Measurements from ENCODE around the gene WDR4. TPM values are rescaled to one million over a fixed set of nuclear protein-coding genes. Genes with fewer than 3 reads are reported as not detected.
"Not testable (repeated sequence)": the region's sequence is repeated elsewhere in the genome, so short reads cannot be mapped to it uniquely, and the experiment has no call there.

WDR4 gene, protein sequence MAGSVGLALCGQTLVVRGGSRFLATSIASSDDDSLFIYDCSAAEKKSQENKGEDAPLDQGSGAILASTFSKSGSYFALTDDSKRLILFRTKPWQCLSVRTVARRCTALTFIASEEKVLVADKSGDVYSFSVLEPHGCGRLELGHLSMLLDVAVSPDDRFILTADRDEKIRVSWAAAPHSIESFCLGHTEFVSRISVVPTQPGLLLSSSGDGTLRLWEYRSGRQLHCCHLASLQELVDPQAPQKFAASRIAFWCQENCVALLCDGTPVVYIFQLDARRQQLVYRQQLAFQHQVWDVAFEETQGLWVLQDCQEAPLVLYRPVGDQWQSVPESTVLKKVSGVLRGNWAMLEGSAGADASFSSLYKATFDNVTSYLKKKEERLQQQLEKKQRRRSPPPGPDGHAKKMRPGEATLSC
- total RNA-seq: 18.4 TPM
- long read RNA-seq, transcript WDR4-201 (12 exons, 1,471 nt): major isoform, 6 of 26 reads
- long read RNA-seq, partial matches to known transcripts: 0 of 26 reads
- long read RNA-seq, other reads (novel, unspliced or antisense): 17 of 26 reads

DNA sequence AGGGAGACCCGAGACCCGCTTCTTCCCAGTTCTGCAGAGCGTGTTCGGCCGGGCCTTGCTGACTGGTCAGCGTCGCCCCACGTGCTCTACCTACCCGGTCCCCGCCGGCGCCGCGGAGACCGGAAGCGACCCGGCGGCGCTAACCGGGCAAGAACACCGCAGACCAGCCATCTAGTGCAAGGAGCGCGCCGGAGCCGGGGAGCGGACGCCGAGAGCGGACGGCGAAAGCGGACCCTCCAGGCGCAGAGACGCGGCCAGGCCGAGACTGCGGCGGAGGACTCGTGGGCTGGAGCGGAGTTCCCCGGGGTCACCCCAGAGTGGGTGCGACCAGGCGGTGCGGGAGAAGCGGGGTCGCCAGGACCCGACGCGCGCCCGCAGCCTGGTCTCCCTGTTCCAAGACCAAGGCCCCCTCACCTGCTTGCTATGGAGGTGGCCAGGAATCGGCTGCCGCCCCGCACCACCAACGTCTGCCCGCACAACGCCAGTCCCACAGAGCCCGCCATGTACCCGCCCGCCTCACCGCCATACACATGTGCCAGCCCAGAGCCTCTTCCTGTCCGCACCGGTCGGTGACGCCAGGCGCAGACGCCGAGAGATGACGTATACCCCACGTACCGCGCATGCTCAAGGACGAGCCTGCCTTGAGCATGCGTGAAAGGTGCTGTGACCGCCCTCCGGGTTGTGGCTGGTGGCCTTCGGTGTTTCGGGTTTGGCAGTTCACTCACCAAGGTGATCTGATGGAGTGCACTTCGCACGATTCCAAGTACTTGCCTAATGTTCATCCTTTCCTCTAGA lies at the start of gene WDR4:
WDR4 (minus strand) TSS at position 547 of the 795 bp plus-strand sequence; CDS start at position 503, 44 bp downstream.
- intact Hi-C loops (cut with DNase I): no loop called here
- Histone ChIP-seq H3K4me1 (peaks cover 12% of the 10 kb centered on the region), H3K9me3 (no peaks in the 10 kb centered on the region), H3K36me3 (peaks cover 23% of the 10 kb centered on the region), H3K27ac (peak within 1 kb of the TSS; percentile 92), H3K4me3 (peak within 1 kb of the TSS; percentile 95), H3K27me3 (no peaks in the 10 kb centered on the region)
- ATAC-seq: peak; percentile 98
- TF ChIP-seq, protein P1, sequence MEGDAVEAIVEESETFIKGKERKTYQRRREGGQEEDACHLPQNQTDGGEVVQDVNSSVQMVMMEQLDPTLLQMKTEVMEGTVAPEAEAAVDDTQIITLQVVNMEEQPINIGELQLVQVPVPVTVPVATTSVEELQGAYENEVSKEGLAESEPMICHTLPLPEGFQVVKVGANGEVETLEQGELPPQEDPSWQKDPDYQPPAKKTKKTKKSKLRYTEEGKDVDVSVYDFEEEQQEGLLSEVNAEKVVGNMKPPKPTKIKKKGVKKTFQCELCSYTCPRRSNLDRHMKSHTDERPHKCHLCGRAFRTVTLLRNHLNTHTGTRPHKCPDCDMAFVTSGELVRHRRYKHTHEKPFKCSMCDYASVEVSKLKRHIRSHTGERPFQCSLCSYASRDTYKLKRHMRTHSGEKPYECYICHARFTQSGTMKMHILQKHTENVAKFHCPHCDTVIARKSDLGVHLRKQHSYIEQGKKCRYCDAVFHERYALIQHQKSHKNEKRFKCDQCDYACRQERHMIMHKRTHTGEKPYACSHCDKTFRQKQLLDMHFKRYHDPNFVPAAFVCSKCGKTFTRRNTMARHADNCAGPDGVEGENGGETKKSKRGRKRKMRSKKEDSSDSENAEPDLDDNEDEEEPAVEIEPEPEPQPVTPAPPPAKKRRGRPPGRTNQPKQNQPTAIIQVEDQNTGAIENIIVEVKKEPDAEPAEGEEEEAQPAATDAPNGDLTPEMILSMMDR (IDR thresholded peaks at IDR 0.05): no peak
- DNase-seq: peak; percentile 98

DNA sequence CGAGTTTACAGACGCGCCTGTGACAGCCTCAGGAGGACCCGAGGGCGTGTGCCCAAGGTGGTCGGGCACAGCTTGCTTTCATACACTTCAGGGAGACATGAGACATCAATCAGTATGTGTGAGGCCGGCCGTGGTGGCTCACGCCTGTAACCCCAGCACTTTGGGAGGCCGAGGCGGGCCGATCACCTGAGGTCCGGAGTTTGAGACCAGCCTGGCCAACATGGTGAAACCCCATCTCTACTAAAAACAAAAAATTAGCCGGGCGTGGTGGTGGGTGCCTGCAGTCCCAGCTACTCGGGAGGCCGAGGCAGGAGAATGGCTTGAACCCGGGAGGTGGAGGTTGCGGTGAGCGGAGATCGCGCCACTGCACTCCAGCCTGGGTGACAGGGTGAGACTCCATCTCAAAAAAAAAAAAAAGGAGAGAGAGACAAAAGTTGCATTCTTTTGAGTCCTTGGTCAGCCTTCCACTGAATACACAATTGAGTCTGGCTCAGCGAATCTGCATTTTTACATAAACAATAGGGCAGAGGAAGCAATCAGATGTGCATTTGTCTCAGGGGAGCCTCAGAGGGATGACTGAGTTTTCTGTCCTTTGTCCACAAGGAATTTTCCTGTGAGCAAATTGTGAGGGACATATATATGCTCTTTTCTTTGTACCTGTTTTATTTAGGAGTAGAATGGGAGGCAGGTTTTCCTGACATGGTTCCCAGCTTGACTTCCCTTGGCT lies 48.3 kb upstream of the WDR4 start:
- peak; percentile 34 for DNase-seq
- H3K4me3 ChIP-seq; intact Hi-C loops (cut with DNase I); ATAC-seq; H3K9me3 ChIP-seq; H3K27me3 ChIP-seq; H3K36me3 ChIP-seq; H3K4me1 ChIP-seq; H3K27ac ChIP-seq: not testable (repeated sequence)

DNA sequence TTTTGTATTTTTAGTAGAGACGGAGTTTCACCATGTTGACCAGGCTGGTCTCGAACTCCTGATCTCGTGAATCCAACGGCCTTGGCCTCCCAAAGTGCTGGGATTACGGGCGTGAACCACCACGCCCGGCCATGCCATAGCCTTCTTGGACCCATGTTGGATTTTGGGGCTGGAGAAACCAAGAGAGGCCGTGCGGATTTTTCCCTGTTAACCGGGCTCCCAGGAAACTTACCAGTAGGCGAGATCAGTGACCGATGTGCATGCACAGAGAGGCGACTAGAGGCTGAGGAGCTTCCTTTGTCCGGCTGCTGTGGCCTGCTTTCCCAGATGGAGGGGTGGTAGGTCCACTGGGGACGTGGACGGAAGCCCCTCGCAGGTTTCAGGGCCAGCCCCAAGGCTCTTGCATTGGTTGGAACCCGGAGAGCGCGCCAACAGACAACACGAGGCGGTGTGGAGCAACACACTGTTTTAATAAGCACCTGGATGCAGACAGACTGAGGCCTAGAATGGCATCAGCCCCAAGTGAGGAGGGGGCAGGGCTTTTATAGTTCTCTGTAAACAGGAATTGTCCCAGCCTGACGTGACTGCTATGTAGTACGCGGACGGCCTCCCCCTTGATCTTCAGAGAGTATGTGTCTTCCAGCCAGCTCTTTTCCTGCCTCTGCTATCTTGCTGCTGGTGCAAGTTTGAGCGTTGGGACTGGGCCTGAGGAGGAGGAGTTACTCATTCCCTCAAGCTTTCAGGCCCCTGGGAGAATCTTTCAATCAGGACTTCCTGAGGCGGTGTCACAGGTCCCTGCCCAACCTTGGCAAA lies 46.0 kb upstream of the WDR4 start, which contains the start of gene ERVH48-1:
ERVH48-1 (minus strand) TSS at position 517 of the 813 bp plus-strand sequence. CDS start 6,624 bp downstream, outside the sequence.
- peaks cover 9% of the 10 kb centered on the region for H3K4me1 ChIP-seq
- ATAC-seq (no peak), DNase-seq (no peak)
- no peak within 1 kb of the TSS for H3K4me3 ChIP-seq
- TF ChIP-seq, protein P1 (IDR thresholded peaks at IDR 0.05): no peak
- no peaks in the 10 kb centered on the region for H3K9me3 ChIP-seq
- no peak within 1 kb of the TSS for H3K27ac ChIP-seq
- no peaks in the 10 kb centered on the region for H3K27me3 ChIP-seq
- H3K36me3 ChIP-seq: no peaks in the 10 kb centered on the region
- intact Hi-C loops (cut with DNase I): no loop called here

DNA sequence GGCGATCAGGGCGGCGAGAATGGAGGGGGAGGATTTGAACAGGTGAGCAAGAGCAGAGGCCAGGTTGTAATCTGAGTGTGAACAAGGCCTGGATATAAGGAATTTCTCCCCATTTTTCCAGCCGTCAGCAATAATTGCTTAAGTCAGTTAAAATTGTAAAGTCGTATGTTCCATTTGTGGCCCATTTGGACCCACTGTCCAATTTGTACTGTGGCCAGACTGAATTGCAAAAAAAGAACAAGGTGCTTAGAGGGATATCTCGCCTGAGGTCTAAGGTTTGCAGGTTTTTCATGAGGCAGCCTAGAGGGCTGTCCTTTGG lies 45.1 kb upstream of the WDR4 start:
- Histone ChIP-seq H3K36me3 (no peaks in the 10 kb centered on the region), H3K4me3 (no peak overlapping the region), H3K4me1 (peaks cover 9% of the 10 kb centered on the region), H3K27ac (no peak overlapping the region), H3K27me3 (no peaks in the 10 kb centered on the region), H3K9me3 (no peaks in the 10 kb centered on the region)
- TF ChIP-seq, protein P1 (IDR thresholded peaks at IDR 0.05): no peak
- no peak for ATAC-seq
- no peak for DNase-seq
- intact Hi-C loops (cut with DNase I): no loop called here

DNA sequence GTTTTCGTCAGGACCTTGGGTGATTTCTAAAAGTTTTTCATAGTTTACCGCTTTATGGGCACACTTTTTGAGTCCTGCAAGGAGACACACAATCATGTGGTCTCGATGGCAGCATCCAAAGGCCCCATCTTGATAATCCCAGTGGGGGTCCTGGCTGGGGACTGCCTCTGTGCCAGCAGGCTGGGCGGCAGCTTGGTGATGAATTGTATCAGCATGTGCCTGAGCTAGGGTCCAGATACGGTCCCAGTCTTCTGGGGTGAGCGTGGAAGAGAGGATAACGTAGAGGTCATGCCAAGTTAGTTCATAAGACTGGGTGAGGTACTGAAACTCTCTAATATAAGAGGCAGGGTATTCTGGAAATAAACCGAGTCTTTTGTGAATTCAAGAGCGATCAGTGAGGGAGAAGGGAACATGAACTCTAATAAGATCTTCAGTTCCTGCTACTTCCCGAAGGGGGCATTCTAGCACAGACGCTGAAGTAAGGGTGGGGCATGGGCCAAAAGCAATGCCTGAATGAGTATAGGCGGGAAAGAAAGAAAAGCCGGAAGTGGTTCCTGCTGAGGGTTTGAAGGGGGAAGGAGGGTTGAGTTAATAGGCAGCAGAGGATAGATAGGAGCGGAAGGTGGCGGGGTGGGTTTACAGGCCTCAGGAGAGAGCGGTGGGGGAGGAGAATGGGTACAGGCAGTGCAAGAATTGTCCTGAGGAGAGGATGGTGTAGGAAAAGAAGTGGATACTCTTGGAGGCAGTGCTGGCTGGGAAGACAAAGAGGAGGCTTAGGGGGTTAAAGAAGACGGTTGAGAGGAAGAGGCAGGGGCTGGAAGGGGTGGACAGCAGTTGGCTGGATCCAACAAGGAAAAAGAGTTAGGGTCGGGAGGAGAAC lies 44.5 kb upstream of the WDR4 start:
- Histone ChIP-seq H3K4me1 (peaks cover 9% of the 10 kb centered on the region), H3K36me3 (no peaks in the 10 kb centered on the region), H3K4me3 (no peak overlapping the region), H3K27me3 (no peaks in the 10 kb centered on the region), H3K9me3 (no peaks in the 10 kb centered on the region), H3K27ac (no peak overlapping the region)
- intact Hi-C loops (cut with DNase I): no loop called here
- peak; percentile 69 for DNase-seq
- ATAC-seq: peak; percentile 98
- TF ChIP-seq, protein P1 (IDR thresholded peaks at IDR 0.05): peak; percentile 70
